Calu3 (cell line): ENCODE measurements around the gene HLA-DOB. TPM values are rescaled to one million over a fixed set of nuclear protein-coding genes. Genes with fewer than 3 reads are reported as not detected.
"Not testable (repeated sequence)": the region's sequence is repeated elsewhere in the genome, so short reads cannot be mapped to it uniquely, and the experiment has no call there.

Experiments
- BruUV-seq: library from RNA; stranded (reverse); fragments of 400-500 nt; replicated peaks from 2 replicates; lab custom pipeline; 2021; lab: Mats Ljungman, UMichigan
- CTCF ChIA-PET: fragments of 300-600 bp; sonication (Branson Sonifier 250); formaldehyde crosslinking; loops from one replicate; lab custom pipeline; 2022; ENCODE audit warnings: antibody characterized with exemption; lab: Charles Lee
- DNase-seq: peaks from one replicate; pipeline ENCODE4 v3.0.0; 2022
- H3K27ac Mint-ChIP-seq: one replicate; pipeline ENCODE4 v1.8.0; 2022; ENCODE audit warnings: mixed read lengths; ENCODE audit not compliant: unreplicated experiment
- H3K27me3 Mint-ChIP-seq: one replicate; pipeline ENCODE4 v1.8.0; 2022; ENCODE audit warnings: mixed read lengths; ENCODE audit not compliant: unreplicated experiment
- H3K36me3 Mint-ChIP-seq: one replicate; pipeline ENCODE4 v1.8.0; 2022; ENCODE audit warnings: mild to moderate bottlenecking, moderate library complexity, mixed read lengths; ENCODE audit not compliant: insufficient read depth, unreplicated experiment
- H3K4me1 Mint-ChIP-seq: one replicate; pipeline ENCODE4 v1.8.0; 2022; ENCODE audit warnings: mild to moderate bottlenecking, low read depth, mixed read lengths; ENCODE audit not compliant: unreplicated experiment
- H3K4me3 Mint-ChIP-seq: one replicate; pipeline ENCODE4 v1.8.0; 2022; ENCODE audit warnings: mild to moderate bottlenecking, low read depth, moderate library complexity, mixed read lengths; ENCODE audit not compliant: unreplicated experiment
- H3K9me3 Mint-ChIP-seq: one replicate; pipeline ENCODE4 v1.8.0; 2022; ENCODE audit warnings: low read depth, mixed read lengths; ENCODE audit not compliant: unreplicated experiment
- CTCF ChIP-seq: fragments of 200-600 bp; IDR thresholded peaks from one replicate; pipeline ENCODE4 v1.8.0; 2022; ENCODE audit warnings: antibody characterized with exemption; ENCODE audit not compliant: unreplicated experiment
- intact Hi-C: fragments of 100-400 bp; cut with micrococcal nuclease; formaldehyde crosslinking; loops from one replicate; pipeline ENCODE4 v1.10.0; 2022; ENCODE audit not compliant: unreplicated experiment
- total RNA-seq: library from RNA; stranded (reverse); gene quantifications from 2 replicates; pipeline ENCODE4 v1.2.3, GENCODE V29; 2022

Gene HLA-DOB
- total RNA-seq, 1 experiment from 2014 or later: 0.97 TPM

- no TSS peak for BruUV-seq
- intact Hi-C loops: no loop called here
- Mint-ChIP-seq H3K36me3 (no peaks in the 10 kb centered on the region), H3K9me3 (no peaks in the 10 kb centered on the region), H3K27ac (no peak overlapping the region), H3K27me3 (peaks cover 65% of the 10 kb centered on the region), H3K4me1 (peaks cover 10% of the 10 kb centered on the region), H3K4me3 (no peak overlapping the region)
- no peak for TF ChIP-seq CTCF
- no peak for DNase-seq
- CTCF ChIA-PET: no interaction called here
Measured at GRCh38 chr6:32809171-32809570, 7.6 kb downstream of the HLA-DOB start.

GRCh38 chr6:32807020-32807580 lies 9.7 kb downstream of the HLA-DOB start:
- no peaks in the 10 kb centered on the region for H3K9me3 Mint-ChIP-seq
- no peak overlapping the region for H3K27ac Mint-ChIP-seq
- H3K4me3 Mint-ChIP-seq: no peak overlapping the region
- BruUV-seq: no TSS peak
- H3K36me3 Mint-ChIP-seq: no peaks in the 10 kb centered on the region
- H3K4me1 Mint-ChIP-seq: peaks cover 10% of the 10 kb centered on the region
- CTCF ChIA-PET: interaction anchor here (1.0 kb wide), 1 partner anchor 10 kb away, joined by 3 read pairs; no protein-coding TSS in a partner anchor
- no peak for TF ChIP-seq CTCF
- H3K27me3 Mint-ChIP-seq: peaks cover 65% of the 10 kb centered on the region
- intact Hi-C loops: no loop called here
- DNase-seq: no peak

- BruUV-seq, CTCF ChIA-PET, intact Hi-C loops, H3K9me3 Mint-ChIP-seq, H3K4me3 Mint-ChIP-seq, H3K36me3 Mint-ChIP-seq, H3K27ac Mint-ChIP-seq, DNase-seq: not testable (repeated sequence)
- Mint-ChIP-seq H3K4me1 (peaks cover 10% of the 10 kb centered on the region), H3K27me3 (peaks cover 68% of the 10 kb centered on the region)
Measured at GRCh38 chr6:32805404-32805803, 11.4 kb downstream of the HLA-DOB start.

GRCh38 chr6:32803416-32803815 lies 13.4 kb downstream of the HLA-DOB start:
- peaks cover 10% of the 10 kb centered on the region for H3K4me1 Mint-ChIP-seq
- intact Hi-C loops: no loop called here
- no peaks in the 10 kb centered on the region for H3K36me3 Mint-ChIP-seq
- CTCF ChIA-PET: interaction anchor here (0.9 to 1.8 kb wide), 2 partner anchors 13 to 673 kb away, joined by 4 read pairs; partner anchors contain the start of gene FKBPL
- no peak for TF ChIP-seq CTCF
- no peak overlapping the region for H3K4me3 Mint-ChIP-seq
- H3K27ac Mint-ChIP-seq: no peak overlapping the region
- DNase-seq: no peak
- H3K9me3 Mint-ChIP-seq: peaks cover 4% of the 10 kb centered on the region
- H3K27me3 Mint-ChIP-seq: peaks cover 75% of the 10 kb centered on the region
- no TSS peak for BruUV-seq

GRCh38 chr6:32799740-32800139 lies 17.1 kb downstream of the HLA-DOB start:
- H3K4me3 Mint-ChIP-seq: no peak overlapping the region
- H3K4me1 Mint-ChIP-seq: peaks cover 7% of the 10 kb centered on the region
- CTCF ChIA-PET: interaction anchor here (0.6 to 1.6 kb wide), 2 partner anchors 14 to 568 kb away, joined by 3 to 5 read pairs; no protein-coding TSS in a partner anchor
- no peaks in the 10 kb centered on the region for H3K36me3 Mint-ChIP-seq
- no TSS peak for BruUV-seq
- peaks cover 91% of the 10 kb centered on the region for H3K27me3 Mint-ChIP-seq
- intact Hi-C loops: loop anchor here (5.0 to 10.0 kb wide), 2 partner anchors 68 to 545 kb away; no protein-coding TSS in a partner anchor
- H3K9me3 Mint-ChIP-seq: peaks cover 5% of the 10 kb centered on the region
- DNase-seq: no peak
- no peak for TF ChIP-seq CTCF
- no peak overlapping the region for H3K27ac Mint-ChIP-seq
